GM19193 (cell line): ENCODE results near the gene SRL.

Source experiments
- POLR2A ChIP-seq: IDR thresholded peaks from 4 replicates; pipeline ENCODE4 v1.6.1; 2011; ENCODE audit not compliant: insufficient read depth, insufficient read length; ENCODE audit errors: extremely low read depth

Gene SRL

GRCh38 chr16:4264546-4264945, 22.7 kb upstream of the SRL start:
- TF ChIP-seq POLR2A, result no peak

DNA sequence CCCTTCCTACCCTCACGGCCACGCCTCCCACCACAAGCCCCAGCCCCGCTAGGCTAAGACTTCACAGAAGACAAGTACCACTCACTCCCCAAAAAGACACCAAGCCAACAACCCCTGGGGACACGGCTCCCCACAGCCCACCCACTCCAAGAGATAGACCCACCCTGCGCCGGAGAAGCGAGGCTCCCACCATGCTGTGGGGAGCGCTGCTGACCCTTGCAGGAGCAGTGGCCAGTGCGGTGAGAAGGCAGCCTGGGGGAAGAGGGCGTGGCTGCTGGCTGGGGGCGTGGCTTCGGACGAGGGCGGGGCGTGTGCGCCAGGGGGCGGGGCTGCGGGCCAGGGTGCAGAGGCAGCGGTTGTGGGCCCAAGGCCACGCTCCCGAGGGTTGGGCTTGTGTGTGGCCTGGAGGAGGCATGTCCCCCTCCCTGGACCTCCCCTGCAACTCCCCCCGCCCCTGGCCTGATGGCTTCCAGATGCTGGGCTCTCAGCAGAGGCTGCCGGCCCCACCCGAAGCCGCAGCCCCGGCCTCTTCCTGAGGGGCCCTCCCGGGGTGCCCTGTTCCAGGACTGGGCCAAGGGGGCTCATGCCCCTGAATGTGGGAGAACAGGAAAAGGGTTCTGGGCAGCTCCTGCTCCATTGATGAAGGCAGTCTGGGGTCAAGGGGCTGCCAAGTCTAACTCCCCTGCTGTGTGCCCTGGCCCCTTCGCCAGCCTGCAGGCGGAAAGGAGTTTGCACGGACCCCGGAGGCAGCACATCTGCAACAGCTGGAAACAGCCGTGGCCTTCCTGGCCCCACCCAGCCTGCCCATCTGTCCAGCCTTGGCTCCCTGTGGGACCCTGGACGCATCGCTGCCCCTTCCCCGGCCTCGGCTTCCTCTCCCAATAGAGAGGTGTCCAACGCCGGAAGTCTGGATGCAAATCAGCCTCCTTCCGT, 21.9 kb upstream of the SRL start:
- TF ChIP-seq POLR2A, result no peak

- TF ChIP-seq POLR2A, result no peak
Observed at GRCh38 chr16:4262303-4262835, 20.5 kb upstream of the SRL start.

- no peak for TF ChIP-seq POLR2A
Observed at GRCh38 chr16:4261557-4262172, 19.8 kb upstream of the SRL start.

- TF ChIP-seq POLR2A, result no peak
Observed at GRCh38 chr16:4260360-4260759, 18.5 kb upstream of the SRL start.

- TF ChIP-seq POLR2A, result no peak
Observed at GRCh38 chr16:4257646-4258556, 16.0 kb upstream of the SRL start.

GRCh38 chr16:4253394-4254150, 11.7 kb upstream of the SRL start:
- peak; percentile 93 for TF ChIP-seq POLR2A

DNA sequence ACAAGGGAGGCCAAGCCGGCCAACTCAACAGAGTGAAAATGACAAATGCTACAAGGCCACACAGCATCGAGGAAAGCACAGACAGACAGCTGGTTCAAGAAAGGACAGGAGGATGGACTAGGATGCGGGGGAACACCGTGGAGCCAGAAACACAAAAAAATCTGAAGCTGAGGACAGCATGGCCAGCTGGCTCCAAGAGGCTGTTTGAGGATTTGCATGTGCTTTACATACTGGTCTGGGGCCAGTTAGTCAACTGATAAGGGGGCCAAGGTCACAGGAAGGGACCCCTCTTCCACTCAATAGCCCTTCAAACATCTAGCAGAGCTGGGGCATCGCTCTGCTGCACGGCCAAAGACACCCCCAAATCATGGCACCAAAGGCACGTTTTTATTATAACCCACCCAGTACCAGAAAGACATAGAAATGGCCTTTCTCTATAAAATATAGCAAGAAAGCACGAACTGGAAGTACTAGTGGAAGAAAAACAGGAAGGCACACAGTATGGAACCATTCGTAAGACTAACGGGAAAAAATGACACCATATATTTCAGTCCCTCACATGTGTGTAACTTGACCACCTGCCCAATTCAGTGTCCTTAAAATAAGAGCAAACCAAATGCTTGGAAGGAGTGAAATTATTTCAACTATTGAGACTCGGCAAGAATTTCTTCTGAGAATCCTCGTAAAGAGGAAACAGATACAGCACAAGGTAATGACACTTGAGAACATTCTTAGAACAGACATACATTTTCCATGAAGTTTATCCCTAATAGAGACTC, 7.8 kb upstream of the SRL start:
- no peak for TF ChIP-seq POLR2A

GRCh38 chr16:4247460-4247784, 5.5 kb upstream of the SRL start:
- no peak for TF ChIP-seq POLR2A

GRCh38 chr16:4246777-4247459, 5.0 kb upstream of the SRL start:
- TF ChIP-seq POLR2A, result no peak

DNA sequence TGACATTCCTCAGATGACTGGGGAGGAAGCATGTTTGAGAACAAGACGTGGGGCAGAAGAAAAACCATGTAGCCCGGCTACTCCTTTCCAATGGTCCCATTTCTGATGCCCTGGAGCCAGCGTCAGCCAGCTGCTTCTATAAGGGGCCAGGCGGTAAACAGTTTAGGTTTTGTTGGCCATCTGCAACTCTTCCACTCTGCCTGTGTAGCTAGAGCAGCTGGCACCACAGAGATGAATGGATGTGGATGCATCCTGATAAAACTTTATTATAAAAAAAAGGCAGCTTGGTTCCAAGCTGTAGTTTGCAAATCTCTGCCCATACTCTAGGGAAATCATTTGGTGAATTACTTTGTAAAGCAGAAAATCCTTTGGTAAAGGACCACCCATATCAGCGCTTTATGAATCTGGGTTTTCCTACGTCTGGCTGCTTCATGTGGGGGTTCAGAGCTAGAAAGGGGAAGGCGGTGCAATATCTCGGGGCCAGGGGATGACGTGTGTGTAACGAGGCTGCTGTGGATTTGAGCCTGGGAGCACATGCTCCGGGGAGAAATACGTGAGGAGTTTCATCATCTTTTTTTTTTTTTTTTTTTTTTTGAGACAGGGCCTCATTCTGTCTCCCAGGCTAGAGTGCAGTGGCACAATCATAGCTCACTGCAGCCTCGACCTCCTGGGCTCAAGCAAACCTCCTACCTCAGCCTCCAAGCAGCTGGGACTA, 3.4 kb upstream of the SRL start:
- TF ChIP-seq POLR2A, result no peak

DNA sequence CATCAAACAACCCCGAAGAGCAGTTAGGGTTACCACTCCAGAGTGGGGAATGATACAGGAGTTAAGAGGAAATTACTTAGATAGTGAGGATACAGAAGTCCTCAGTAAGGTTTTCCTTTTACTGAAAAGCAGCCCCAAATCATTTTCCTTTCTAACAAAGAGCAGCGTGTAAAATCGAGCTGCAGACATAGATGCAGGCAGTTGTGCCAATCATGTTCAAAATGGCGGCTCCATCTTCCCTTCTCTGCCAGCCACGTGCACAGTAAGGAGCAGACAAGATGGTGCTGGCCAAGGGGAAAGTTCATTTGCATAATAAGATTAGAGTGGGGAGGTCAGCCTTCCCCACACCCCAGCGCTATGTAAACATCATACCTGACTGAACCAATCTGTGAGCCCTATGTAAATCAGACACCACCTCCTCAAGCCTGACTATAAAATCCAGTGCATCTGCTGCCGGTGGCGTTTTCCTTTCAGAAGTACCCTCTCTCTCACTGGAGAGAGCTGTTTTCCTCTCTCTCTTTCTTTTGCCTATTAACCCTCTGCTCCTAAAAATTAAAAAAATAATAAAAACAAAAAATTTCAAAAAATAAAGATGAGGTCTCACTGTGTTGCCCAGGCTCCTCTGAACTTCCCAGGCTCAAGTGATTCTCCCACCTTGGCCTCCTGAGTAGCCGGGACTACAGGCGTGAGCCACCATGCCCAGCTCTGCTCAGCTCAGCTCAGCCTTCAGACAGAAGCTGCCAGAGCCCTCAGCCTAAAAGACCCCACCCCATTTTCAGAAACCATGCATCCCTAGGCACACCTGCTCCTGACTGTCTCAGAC, 2.6 kb upstream of the SRL start:
- TF ChIP-seq POLR2A, result no peak

DNA sequence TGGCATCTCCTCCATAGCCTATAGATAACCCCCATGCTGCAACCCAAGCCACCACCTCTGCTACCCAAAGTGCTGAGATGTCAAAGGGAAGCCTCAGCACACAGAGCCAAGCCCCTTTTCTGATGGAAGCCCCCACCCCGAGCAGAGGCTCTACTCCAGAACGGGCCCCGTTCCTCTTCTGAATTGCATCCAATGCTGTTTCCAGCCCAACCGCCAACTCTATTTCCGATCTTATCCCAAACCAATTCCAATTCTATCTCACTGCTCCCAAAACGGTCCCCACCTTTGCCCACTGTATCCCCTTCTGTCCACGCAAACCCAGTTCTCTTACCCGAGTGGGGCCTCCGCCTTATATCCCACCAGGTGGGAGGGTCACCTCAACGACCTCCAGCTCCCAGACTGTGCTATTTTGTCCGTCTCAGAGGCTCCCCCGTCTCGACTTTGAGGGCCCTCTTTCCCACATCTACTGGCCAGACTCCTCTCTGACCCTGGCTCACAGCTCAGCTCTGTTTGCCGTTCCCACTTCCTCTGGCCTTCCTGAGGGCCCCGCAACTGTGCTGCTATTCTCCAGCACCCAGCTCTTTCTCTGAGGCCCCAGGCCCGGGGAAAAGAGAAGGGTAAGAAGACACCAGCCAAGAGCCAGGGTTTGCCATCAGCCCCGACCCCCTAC, 487 bp downstream of the SRL start:
- TF ChIP-seq POLR2A, result no peak
